Neural cell (in vitro differentiated cells): ENCODE measurements around the gene MAML3.

Experiments
- EP300 ChIP-seq: fragments of 450-650 bp; conservative IDR thresholded peaks from 2 replicates; pipeline ENCODE4 v1.6.1; 2014; ENCODE audit warnings: antibody characterized with exemption, mild to moderate bottlenecking, moderate library complexity; ENCODE audit not compliant: poor library complexity, severe bottlenecking
- EZH2 ChIP-seq: fragments of 200-600, 300-800 bp; shearing (Covaris generic), sonication (generic); IDR thresholded peaks from 2 replicates; pipeline ENCODE4 v1.6.1; 2014; ENCODE audit warnings: antibody characterized with exemption, low read length, borderline replicate concordance, mild to moderate bottlenecking; ENCODE audit not compliant: insufficient read depth, poor library complexity, severe bottlenecking
- POLR2AphosphoS5 ChIP-seq: IDR thresholded peaks from 2 replicates; pipeline ENCODE4 v1.6.1; 2012
- REST ChIP-seq: IDR thresholded peaks from 2 replicates; pipeline ENCODE4 v1.6.1; 2012; ENCODE audit warnings: borderline replicate concordance
- SMC3 ChIP-seq: fragments of 450-650 bp; conservative IDR thresholded peaks from 2 replicates; pipeline ENCODE4 v1.6.1; 2014; ENCODE audit warnings: antibody characterized with exemption, mild to moderate bottlenecking, moderate library complexity; ENCODE audit not compliant: poor library complexity
- TF ChIP-seq, protein P1 (sequence below): fragments of 450-650 bp; IDR thresholded peaks from 2 replicates; pipeline ENCODE4 v1.5.1; 2014; ENCODE audit warnings: antibody characterized with exemption, mild to moderate bottlenecking, moderate library complexity; ENCODE audit not compliant: poor library complexity, severe bottlenecking

DNA sequence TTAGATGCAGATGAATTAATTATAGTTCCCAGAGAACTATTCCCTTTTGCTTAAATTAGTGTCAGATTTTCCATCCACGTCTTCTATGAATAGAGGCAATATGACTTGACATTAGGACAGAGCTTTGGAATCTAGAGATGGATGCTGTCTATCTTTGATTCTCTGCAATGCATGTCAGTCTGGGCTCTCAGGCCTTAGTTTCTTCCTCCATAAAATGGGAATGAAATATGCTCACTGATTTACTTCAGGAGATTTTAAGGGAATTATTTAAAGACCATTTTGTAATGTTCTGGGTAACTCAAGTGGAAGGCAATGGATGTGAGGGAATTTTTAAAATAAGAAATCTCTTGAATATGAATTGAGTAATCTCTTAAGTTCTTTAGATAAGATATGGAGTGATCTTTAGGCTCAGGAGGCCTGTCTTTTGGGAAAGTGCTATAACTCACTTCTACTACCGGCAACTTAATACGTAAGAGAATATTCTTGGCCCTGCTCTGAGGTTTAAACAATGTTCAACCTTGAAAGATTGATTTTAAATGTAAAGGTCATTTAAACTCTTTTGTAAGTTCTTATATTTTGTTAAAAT is 459.4 kb downstream of the MAML3 start:
- TF ChIP-seq, protein P1, sequence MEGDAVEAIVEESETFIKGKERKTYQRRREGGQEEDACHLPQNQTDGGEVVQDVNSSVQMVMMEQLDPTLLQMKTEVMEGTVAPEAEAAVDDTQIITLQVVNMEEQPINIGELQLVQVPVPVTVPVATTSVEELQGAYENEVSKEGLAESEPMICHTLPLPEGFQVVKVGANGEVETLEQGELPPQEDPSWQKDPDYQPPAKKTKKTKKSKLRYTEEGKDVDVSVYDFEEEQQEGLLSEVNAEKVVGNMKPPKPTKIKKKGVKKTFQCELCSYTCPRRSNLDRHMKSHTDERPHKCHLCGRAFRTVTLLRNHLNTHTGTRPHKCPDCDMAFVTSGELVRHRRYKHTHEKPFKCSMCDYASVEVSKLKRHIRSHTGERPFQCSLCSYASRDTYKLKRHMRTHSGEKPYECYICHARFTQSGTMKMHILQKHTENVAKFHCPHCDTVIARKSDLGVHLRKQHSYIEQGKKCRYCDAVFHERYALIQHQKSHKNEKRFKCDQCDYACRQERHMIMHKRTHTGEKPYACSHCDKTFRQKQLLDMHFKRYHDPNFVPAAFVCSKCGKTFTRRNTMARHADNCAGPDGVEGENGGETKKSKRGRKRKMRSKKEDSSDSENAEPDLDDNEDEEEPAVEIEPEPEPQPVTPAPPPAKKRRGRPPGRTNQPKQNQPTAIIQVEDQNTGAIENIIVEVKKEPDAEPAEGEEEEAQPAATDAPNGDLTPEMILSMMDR: no peak
- no peak for TF ChIP-seq POLR2AphosphoS5
- TF ChIP-seq EZH2: no peak
- TF ChIP-seq EP300: no peak
- no peak for TF ChIP-seq SMC3
- no peak for TF ChIP-seq REST
